GM03348 (cell line): ENCODE results near the gene ATP2B3.
A peak's percentile ranks its signal among the peaks of the same experiment; 100 is the strongest.

Source experiments
- DNase-seq: peaks from one replicate; pipeline ENCODE4 v3.0.0; 2012; ENCODE audit warnings: low spot score

ATP2B3 gene

DNA sequence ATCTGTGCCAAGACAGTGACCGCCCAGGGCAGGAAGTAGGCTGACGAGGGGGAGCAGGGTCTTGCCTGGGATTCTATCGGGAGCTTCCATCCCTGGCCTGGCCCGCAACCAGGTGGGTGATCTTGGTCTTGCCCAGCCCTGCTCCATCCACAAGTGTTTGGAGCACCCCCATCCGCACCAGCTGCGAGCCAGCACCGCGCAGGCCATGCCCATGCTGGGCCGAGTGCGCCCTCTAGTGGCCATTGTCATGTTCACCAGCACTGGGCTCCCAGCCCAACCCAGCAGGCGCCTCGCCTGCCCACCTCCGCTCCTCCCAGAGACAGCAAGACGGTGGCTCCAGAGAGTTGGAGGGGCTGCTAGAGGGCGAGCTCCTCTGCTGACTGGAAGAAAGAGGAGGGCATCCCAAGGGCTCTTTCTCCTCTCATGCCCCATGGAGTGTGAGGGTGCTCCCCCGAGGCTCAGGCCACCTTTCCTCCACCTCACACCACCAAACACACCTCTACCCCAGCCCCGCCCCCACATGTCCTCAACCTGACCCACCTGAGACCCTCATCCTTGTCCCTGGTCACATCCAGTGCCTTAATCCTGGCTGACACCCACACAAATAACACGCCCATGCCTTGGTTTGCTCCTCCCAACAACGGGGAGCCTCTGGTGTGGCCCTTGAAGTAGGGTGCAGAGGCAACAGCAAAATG is 9.8 kb upstream of the ATP2B3 start:
- DNase-seq = peak; percentile 85

GRCh38 chrX:153509592-153509991 is 7.8 kb upstream of the ATP2B3 start:
- no peak for DNase-seq

DNA sequence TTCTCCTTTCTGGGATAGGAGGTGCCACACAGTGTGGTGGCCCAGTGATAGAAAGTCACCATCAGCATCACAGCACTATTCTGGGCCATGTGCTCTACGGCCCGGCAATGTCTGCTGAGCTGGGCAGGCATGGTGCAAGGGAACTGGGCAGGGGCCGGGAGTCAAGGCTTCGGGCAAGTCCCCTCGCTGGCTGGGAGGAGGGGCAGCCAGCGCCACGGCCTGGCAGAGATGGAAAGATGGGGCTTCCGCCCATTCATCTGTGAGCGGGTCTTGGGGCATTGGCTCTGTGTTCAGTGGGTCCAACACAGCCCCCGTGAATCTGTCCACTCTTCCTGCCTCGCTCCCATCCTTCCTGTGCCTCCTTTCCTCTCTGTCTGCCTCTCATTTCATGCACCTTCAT is 7.1 kb upstream of the ATP2B3 start:
- no peak for DNase-seq

GRCh38 chrX:153511784-153512500 is 5.5 kb upstream of the ATP2B3 start:
- no peak for DNase-seq

DNA sequence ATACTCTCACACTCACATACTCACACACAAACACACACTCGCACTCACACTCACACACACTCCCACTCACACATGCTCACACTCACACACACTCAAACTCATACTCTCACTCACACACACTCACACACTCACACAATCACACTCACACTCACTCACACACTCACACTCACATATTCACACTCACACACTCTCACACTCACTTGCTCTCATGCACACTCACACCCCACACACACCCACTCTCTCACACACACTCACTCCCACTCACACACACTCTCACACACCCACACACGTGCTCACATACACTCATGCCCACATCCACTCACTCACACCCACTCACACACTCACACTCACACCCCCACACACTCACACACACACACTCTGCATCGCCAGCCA is 4.9 kb upstream of the ATP2B3 start:
- DNase-seq = no peak

GRCh38 chrX:153513265-153513664 is 4.2 kb upstream of the ATP2B3 start:
- no peak for DNase-seq

- DNase-seq = no peak
These were observed 3.2 kb upstream of the ATP2B3 start for GRCh38 chrX:153514259-153514658.

DNA sequence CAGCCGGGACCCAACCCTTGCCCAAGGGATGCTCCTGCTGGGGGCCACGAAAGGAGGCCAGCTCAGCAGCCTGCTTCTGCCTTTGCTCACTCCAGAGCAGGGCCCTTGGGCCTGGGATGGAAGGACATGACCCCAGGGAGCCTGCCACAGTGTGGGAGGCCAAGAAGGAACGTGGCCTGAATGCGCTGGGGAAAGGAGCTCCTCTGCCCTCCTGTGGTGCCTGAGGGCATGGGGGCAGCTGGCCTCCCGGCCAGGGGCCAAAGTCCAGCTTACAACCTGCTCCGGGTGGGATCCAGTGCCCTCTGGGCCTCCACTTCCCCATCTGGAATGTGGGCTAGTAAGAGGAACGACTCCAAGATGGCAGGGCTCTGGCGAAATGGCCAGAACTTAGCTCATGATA is 2.0 kb upstream of the ATP2B3 start:
- DNase-seq = no peak

GRCh38 chrX:153516073-153516472 is 1.4 kb upstream of the ATP2B3 start:
- DNase-seq = no peak

- no peak for DNase-seq
These were observed 748 bp downstream of the ATP2B3 start for GRCh38 chrX:153517946-153518834.

GRCh38 chrX:153519569-153520286 is 2.3 kb downstream of the ATP2B3 start:
- peak; percentile 74 for DNase-seq

DNA sequence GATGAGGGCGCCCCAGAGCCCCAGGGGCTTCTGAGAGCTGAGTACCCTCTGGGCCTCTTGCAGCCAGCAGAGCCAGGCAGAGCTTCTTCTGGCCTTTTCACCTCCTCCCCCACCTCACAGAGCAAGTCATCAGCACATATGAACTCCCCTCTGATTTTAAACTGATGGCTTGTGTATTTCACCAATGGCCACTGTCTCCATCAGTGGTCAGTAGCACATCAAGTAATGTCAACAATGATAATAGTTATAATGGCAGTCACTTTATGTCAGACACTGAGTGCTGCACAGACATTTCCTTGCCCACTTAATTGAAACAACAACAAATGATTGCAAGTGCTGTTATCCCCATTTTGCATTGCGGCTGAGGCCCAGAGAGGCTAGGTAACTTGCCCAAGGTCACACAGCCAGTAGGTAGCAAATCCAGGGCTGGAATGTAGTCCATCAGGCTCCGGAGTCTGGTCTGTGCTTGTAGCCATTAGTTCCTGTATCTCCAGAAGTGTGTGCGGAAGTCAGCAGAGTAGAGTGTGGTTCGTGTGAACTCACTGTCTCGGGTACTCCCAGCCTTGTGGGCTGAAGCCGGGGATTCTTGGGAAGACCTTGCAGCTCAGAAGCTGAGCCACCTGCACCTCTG is 3.0 kb downstream of the ATP2B3 start:
- DNase-seq = no peak

DNA sequence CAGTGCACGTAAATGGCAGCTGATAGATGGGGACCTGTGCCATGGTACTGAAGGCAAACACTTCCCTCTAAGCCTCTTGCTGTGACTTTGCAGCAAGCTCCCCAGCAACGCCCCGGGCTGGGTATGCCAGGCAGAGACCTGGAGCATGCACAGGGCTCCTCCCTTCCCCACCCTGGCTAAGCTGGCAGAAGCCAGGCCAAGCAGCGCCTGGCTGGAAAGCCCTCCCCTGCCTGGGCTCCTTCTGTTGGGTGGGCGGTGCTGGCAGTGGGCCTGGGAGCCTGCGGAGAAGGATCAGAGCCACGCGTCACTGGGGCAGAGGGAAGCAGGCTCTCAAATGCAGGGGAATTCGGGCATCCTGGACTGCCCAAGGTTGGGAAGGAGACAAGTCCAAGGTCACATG is 3.6 kb downstream of the ATP2B3 start:
- DNase-seq = peak; percentile 59

- no peak for DNase-seq
These were observed 4.8 kb downstream of the ATP2B3 start for GRCh38 chrX:153522259-153522658.

DNA sequence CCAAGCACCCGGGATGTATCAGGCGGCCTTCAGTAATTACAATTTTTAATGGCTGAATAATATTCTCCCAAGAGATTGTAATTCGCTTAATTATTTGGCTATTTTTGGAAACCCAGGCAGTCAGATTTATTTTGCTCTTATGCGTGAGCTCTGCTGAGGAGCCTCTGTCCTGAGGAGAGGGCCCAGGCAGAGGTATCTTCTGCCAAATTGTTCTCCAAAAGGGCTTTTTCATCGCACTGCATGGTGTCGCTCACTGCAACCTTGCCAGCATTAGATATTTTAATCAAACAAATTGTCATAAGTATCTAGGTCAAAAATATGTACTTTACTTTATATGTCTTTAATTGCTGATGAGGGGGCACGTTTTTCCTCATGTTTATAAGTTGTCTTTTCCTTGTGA is 5.8 kb downstream of the ATP2B3 start:
- DNase-seq = no peak

DNA sequence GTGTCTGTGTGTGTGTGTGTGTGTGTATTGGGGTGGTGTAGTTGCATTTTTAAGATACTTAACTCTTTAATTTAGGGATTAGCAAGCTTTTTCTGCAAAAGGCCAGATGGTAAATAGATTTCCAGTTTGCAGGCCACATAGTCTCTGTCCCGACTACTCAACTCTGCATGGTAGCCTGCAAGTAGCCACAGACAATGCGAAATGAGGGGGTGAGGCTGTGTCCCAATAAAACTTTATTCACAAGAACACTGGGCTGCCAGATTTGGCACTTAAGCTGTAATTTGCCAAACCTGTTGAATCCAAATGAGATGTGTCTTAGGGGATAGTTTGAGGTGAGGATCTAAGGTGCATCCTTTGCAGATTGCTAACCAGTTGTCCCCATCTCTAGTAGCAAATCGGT is 6.8 kb downstream of the ATP2B3 start:
- DNase-seq = no peak

DNA sequence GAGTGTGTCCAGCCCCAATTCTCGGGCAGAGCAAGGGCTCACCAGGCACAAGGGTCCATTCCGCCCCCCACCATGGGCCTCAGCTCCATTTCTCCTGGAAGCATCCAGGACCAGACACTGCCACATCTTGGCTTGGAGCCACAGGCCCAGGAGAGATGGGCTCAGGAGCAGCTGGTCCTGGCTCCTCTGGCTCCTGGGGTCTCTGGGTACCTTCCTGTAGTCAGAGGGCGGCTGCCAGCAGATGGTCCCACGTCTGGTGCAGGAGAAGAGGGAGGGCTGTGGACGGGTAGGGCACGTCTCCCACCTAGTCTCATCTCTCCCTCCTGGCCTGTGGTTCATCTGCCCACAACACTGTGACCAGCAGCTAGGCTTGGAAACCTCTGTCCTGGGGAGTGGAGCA is 8.0 kb downstream of the ATP2B3 start:
- no peak for DNase-seq

DNA sequence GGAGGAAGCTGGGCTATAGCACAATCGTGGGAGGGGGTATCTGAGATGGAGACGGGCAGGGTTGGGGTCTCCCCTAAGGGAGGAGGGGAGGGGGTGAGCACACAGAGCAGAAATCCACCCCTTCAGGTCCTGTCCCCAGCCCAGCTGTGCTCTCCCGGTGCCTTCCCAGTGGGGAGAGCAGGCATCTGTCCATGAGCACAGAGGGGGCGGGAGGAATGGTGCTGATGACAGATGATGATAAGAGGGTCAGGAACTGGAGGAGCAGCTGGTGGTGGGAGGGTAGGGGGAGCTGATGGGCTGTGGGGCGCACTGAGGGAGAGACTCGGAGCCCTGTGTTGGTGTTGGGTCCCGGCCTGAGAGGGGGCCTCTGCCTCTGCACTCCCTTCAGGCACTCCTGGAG is 8.6 kb downstream of the ATP2B3 start:
- DNase-seq = no peak

GRCh38 chrX:153526801-153527200 is 9.4 kb downstream of the ATP2B3 start:
- no peak for DNase-seq

- DNase-seq = no peak
These were observed 9.8 kb downstream of the ATP2B3 start for GRCh38 chrX:153527208-153527607.

DNA sequence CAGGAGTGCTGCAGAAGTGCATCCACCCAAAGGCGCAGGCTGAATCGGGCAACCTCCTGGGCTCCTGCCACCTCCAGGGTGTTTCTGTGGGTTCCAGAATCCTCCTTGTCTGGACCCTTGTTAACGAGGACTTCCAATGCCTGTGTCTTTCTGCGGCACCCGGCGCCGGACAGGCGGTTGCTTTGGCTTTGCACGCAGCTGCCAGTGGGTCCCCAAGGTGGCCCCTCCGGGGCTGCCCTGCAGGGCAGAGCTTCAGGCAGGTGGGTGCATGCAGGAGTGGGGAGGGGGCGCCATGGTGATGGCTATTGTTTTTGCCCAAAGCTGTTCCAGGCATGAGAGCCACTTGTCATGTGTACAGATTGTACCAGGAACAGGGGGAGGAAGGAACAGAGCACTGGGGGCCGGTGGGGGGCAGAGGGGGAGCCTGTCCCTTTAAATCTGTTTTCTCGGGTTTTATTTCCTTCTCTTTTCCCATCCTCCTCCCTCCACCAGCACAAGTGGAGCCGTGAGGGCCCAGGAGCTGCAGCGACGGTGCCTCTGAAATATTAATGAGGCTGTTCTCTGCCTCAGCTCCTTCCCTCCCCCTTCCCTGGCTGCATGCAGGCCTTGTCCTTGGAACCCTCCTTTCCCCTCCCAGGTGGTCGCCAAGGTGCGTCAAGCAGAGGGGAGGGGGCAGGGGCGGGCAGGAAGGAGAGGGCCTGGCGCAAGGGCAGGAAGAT is 13.1 kb downstream of the ATP2B3 start:
- no peak for DNase-seq
